Adrenal gland (tissue), 12 donors: Measurements from ENCODE around the gene PHC2. TPM values are rescaled to one million over a fixed set of nuclear protein-coding genes. Genes with fewer than 3 reads are reported as not detected.

Experiments used
- DNase-seq, 7 donors: peaks; one replicate each; pipeline ENCODE4 v3.0.0-alpha.2; 2019 to 2020
- H3K27ac ChIP-seq, 5 donors: fragments of 200-600 bp; sonication (generic) in 4 of 5; 1 replicate in 3 of 5; 2 replicates in 2 of 5; pipeline versions ENCODE4 v1.5.1 to v1.8.0; 2016 to 2020; ENCODE audit warnings: mild to moderate bottlenecking in 1 of 5
- H3K27me3 ChIP-seq: fragments of 200-600 bp; 2 replicates; pipeline ENCODE4 v1.8.0; 2021
- H3K36me3 ChIP-seq, 2 donors: fragments of 200-600 bp; replicated peaks in 1 of 2; 1 replicate in 1 of 2; 2 replicates in 1 of 2; pipeline versions ENCODE4 v1.5.1 to v1.8.0; 2018 to 2022
- H3K4me1 ChIP-seq, 2 donors: fragments of 200-600 bp; replicated peaks in 1 of 2; 1 replicate in 1 of 2; 2 replicates in 1 of 2; pipeline versions ENCODE4 v1.5.1 to v1.8.0; 2018 to 2021
- H3K4me3 ChIP-seq, 4 donors: fragments of 200-600 bp; sonication (generic) in 3 of 4; one replicate each; pipeline ENCODE4 v1.5.1; 2016 to 2018
- H3K9me3 ChIP-seq, 3 donors: fragments of 200-600 bp; sonication (generic) in 1 of 3; replicated peaks in 1 of 3; 1 replicate in 2 of 3; 2 replicates in 1 of 3; pipeline versions ENCODE4 v1.5.1 to v1.8.0; 2016 to 2021
- CTCF ChIP-seq, 6 experiments: fragments of 450-650 bp in 4 of 6; fragments of 200-600 bp in 2 of 6; sonication (generic) in 1 of 6; IDR thresholded peaks; 1 replicate in 5 of 6; 2 replicates in 1 of 6; pipeline versions ENCODE4 v1.5.1 to v1.8.0; 2016 to 2021; ENCODE audit warnings: antibody characterized with exemption in 6 of 6, mild to moderate bottlenecking in 2 of 6, moderate library complexity in 1 of 6
- POLR2A ChIP-seq, 2 donors: fragments of 450-650 bp; IDR thresholded peaks; one replicate each; pipeline ENCODE4 v1.6.1; 2017; ENCODE audit warnings: antibody characterized with exemption in 2 of 2, mild to moderate bottlenecking in 2 of 2, moderate library complexity in 1 of 2
- WGBS, 4 donors: extraction: QIAGEN DNeasy Blood & Tissue Kit in 2 of 4; methylation state at CpG; one replicate each; pipeline versions ENCODE4 v1.1.5 to v1.1.7; 2013 to 2017; 5-methylcytosine and 5-hydroxymethylcytosine counted together
- intact Hi-C, 2 donors: fragments of 100-400 bp; cut with DNase I; formaldehyde crosslinking; loops; one replicate each; pipeline versions ENCODE4 v1.14.1 to v1.15.0; 2022 to 2023
- polyA plus RNA-seq, 3 donors: library from polyadenylated mRNA; stranded (reverse); fragments of 200-250 nt in 2 of 3; fragments of 350-450 nt in 1 of 3; fragmentation: Illumina TruSeq in 1 of 3; extraction: RNeasy Lipid Tissue Mini Kit (QIAGEN cat#74804) in 1 of 3; gene quantifications; one replicate each; pipeline ENCODE4 v1.2.3, GENCODE V29; 2013 to 2014
- total RNA-seq, 9 donors: library from RNA; depleted of rRNA in 4 of 9; stranded (reverse); fragments of >200 nt in 4 of 9; fragments of 120-200 nt in 1 of 9; fragmentation: NEBNext Ultra II Directional in 1 of 9; extraction: Animal tissue kit (Norgen Biotek cat#: 25700) in 1 of 9; gene quantifications; one replicate each; pipeline versions ENCODE4 v1.1.0 to v1.2.4, GENCODE V29; 2013 to 2023
- donor health status: healthy with polysubstance abuse.
- donor health status: Bipolar disorder and iron deficiency.
- donor health status: DM: yes; HTN: yes; CAD: no.
- donor health status: DM: no; HTN: no; CAD: no.
- donor health status: DM: no; HTN: no; CAD: no.
- donor health status: DM: yes; HTN: yes; CAD: no.

Gene PHC2
- total and polyA plus RNA-seq, 12 donors: 24.9 to 164 (median 112) TPM

- no peak overlapping the region for H3K27ac ChIP-seq
- no peaks in the 10 kb centered on the region for H3K9me3 ChIP-seq
- H3K36me3 ChIP-seq: peaks cover 0 to 15% of the 10 kb centered on the region in 2 donors
- intact Hi-C loops: no loop called here
- no peak for DNase-seq
- H3K4me3 ChIP-seq: no peak overlapping the region
- H3K27me3 ChIP-seq: no peaks in the 10 kb centered on the region
- H3K4me1 ChIP-seq: peaks cover 17 to 26% of the 10 kb centered on the region in 2 donors
- WGBS, 4 donors: 82 to 93% (median 89%) methylated on average over 1 of the region's 1 CpG
- TF ChIP-seq POLR2A (IDR thresholded peaks at IDR 0.05) (no peak), CTCF (IDR thresholded peaks at IDR 0.05) (no peak)
Observed at GRCh38 chr1:33377756-33378155, 53.1 kb downstream of the PHC2 start.

GRCh38 chr1:33377013-33377412 is 53.9 kb downstream of the PHC2 start:
- Histone ChIP-seq H3K36me3 (peaks cover 0 to 20% of the 10 kb centered on the region in 2 donors), H3K4me1 (peaks cover 10 to 19% of the 10 kb centered on the region in 2 donors), H3K27me3 (no peaks in the 10 kb centered on the region), H3K27ac (no peak overlapping the region), H3K9me3 (no peaks in the 10 kb centered on the region), H3K4me3 (no peak overlapping the region)
- 82 to 100% (median 95%) methylated on average over 1 of the region's 1 CpG for WGBS, 4 donors
- intact Hi-C loops: no loop called here
- DNase-seq: peak in 1 of 7 donors; percentile 35
- TF ChIP-seq CTCF (IDR thresholded peaks at IDR 0.05): no peak
- TF ChIP-seq POLR2A (IDR thresholded peaks at IDR 0.05): no peak

- no peaks in the 10 kb centered on the region for H3K9me3 ChIP-seq
- peaks cover 9 to 14% of the 10 kb centered on the region in 2 donors for H3K4me1 ChIP-seq
- intact Hi-C loops: no loop called here
- DNase-seq: no peak
- no peaks in the 10 kb centered on the region for H3K27me3 ChIP-seq
- peak overlapping the region in 1 of 5 donors; percentile 14 for H3K27ac ChIP-seq
- no peak overlapping the region for H3K4me3 ChIP-seq
- WGBS, 4 donors: 95 to 97% (median 96%) methylated on average over 6 to 9 of the region's 9 CpGs
- peaks cover 0 to 27% of the 10 kb centered on the region in 2 donors for H3K36me3 ChIP-seq
- no peak for TF ChIP-seq POLR2A (IDR thresholded peaks at IDR 0.05)
- no peak for TF ChIP-seq CTCF (IDR thresholded peaks at IDR 0.05)
Observed at GRCh38 chr1:33375316-33375715, 55.6 kb downstream of the PHC2 start.

- Histone ChIP-seq H3K27ac (peak overlapping the region in 3 of 5 donors; percentile 1 to 55 (median 27)), H3K9me3 (no peaks in the 10 kb centered on the region), H3K27me3 (no peaks in the 10 kb centered on the region), H3K4me1 (peaks cover 6% of the 10 kb centered on the region in 2 donors), H3K36me3 (peaks cover 0 to 32% of the 10 kb centered on the region in 2 donors), H3K4me3 (no peak overlapping the region)
- 74 to 94% (median 87%) methylated on average over 5 of the region's 5 CpGs for WGBS, 4 donors
- no peak for TF ChIP-seq CTCF (IDR thresholded peaks at IDR 0.05)
- no peak for TF ChIP-seq POLR2A (IDR thresholded peaks at IDR 0.05)
- intact Hi-C loops: loop anchor here in 1 of 2 donors (5.0 kb wide), 2 partner anchors 73 to 93 kb away; no protein-coding TSS in a partner anchor
- no peak for DNase-seq
Observed at GRCh38 chr1:33374336-33375105, 56.4 kb downstream of the PHC2 start.
